ENCODE results near the gene TAS2R38. TPM values are rescaled to one million over a fixed set of nuclear protein-coding genes. Genes with fewer than 3 reads are reported as not detected.

TAS2R38 gene
- total RNA-seq, 1 donor from 2014 or later, result not detected

- Histone ChIP-seq H3K27ac (no peak overlapping the region), H3K9me3 (no peaks in the 10 kb centered on the region), H3K27me3 (no peaks in the 10 kb centered on the region), H3K4me3 (peak overlapping the region in 1 of 2 donors; percentile 49), H3K4me1 (no peaks in the 10 kb centered on the region), H3K36me3 (no peaks in the 10 kb centered on the region)
- TF ChIP-seq, protein P1, sequence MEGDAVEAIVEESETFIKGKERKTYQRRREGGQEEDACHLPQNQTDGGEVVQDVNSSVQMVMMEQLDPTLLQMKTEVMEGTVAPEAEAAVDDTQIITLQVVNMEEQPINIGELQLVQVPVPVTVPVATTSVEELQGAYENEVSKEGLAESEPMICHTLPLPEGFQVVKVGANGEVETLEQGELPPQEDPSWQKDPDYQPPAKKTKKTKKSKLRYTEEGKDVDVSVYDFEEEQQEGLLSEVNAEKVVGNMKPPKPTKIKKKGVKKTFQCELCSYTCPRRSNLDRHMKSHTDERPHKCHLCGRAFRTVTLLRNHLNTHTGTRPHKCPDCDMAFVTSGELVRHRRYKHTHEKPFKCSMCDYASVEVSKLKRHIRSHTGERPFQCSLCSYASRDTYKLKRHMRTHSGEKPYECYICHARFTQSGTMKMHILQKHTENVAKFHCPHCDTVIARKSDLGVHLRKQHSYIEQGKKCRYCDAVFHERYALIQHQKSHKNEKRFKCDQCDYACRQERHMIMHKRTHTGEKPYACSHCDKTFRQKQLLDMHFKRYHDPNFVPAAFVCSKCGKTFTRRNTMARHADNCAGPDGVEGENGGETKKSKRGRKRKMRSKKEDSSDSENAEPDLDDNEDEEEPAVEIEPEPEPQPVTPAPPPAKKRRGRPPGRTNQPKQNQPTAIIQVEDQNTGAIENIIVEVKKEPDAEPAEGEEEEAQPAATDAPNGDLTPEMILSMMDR (IDR thresholded peaks at IDR 0.05), result no peak
- intact Hi-C loops (cut with DNase I), result loop anchor here (1.0 to 10.0 kb wide), 2 partner anchors 118 to 212 kb away; no protein-coding TSS in a partner anchor
- DNase-seq (ENCODE audit: low spot score in 2 of 2), result no peak
Measured at GRCh38 chr7:141976524-141977245, 3.1 kb upstream of the TAS2R38 start.

GRCh38 chr7:141975806-141976523, 2.4 kb upstream of the TAS2R38 start:
- Histone ChIP-seq H3K4me3 (peak overlapping the region; percentile 6 to 49), H3K36me3 (no peaks in the 10 kb centered on the region), H3K27me3 (no peaks in the 10 kb centered on the region), H3K9me3 (no peaks in the 10 kb centered on the region), H3K4me1 (no peaks in the 10 kb centered on the region), H3K27ac (no peak overlapping the region)
- intact Hi-C loops (cut with DNase I), result loop anchor here (1.0 to 10.0 kb wide), 2 partner anchors 119 to 212 kb away; no protein-coding TSS in a partner anchor
- TF ChIP-seq, protein P1 (IDR thresholded peaks at IDR 0.05), result peak; percentile 58 to 92 (median 78)
- peak in 1 of 2 donors; percentile 75 for DNase-seq (ENCODE audit: low spot score in 2 of 2)

GRCh38 chr7:141974831-141975230, 1.3 kb upstream of the TAS2R38 start:
- H3K36me3 ChIP-seq, result no peaks in the 10 kb centered on the region
- TF ChIP-seq, protein P1 (IDR thresholded peaks at IDR 0.05), result peak; percentile 8 to 27 (median 25)
- no peaks in the 10 kb centered on the region for H3K9me3 ChIP-seq
- no peak overlapping the region for H3K27ac ChIP-seq
- intact Hi-C loops (cut with DNase I), result loop anchor here (10.0 kb wide), 1 partner anchor 120 kb away; no protein-coding TSS in a partner anchor
- DNase-seq (ENCODE audit: low spot score in 2 of 2), result no peak
- H3K27me3 ChIP-seq, result no peaks in the 10 kb centered on the region
- H3K4me1 ChIP-seq, result no peaks in the 10 kb centered on the region
- H3K4me3 ChIP-seq, result no peak overlapping the region

GRCh38 chr7:141960687-141961422, 12.7 kb downstream of the TAS2R38 start:
- TF ChIP-seq, protein P1 (IDR thresholded peaks at IDR 0.05), result no peak
- intact Hi-C loops (cut with DNase I), result no loop called here
- no peak overlapping the region for H3K27ac ChIP-seq

DNA sequence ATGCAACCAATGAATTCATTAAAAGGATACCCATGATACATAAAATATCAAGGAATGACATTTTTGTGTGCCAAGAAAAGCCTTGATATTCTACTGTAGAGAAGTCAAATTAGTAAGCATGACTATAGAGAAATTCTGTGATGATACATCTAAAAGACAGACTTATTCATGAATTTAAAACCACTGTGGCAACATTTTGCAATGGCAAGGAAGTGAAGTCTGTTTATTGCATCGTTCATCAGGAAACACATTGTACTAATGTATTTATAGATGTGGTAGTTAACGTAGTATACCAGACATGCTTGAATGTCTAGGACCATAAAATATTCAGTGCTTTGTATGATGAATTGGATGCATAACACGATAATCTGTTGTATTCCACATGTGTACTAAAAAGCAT, 17.5 kb downstream of the TAS2R38 start:
- intact Hi-C loops (cut with DNase I), result no loop called here
- Histone ChIP-seq H3K4me1 (no peaks in the 10 kb centered on the region), H3K4me3 (no peak overlapping the region), H3K36me3 (no peaks in the 10 kb centered on the region), H3K9me3 (no peaks in the 10 kb centered on the region), H3K27me3 (no peaks in the 10 kb centered on the region), H3K27ac (no peak overlapping the region)
- DNase-seq (ENCODE audit: low spot score in 2 of 2), result no peak
- TF ChIP-seq, protein P1 (IDR thresholded peaks at IDR 0.05), result no peak

More at GRCh38 chr7:141960687-141961422, 12.7 kb downstream of the TAS2R38 start:
- no peaks in the 10 kb centered on the region for H3K9me3 ChIP-seq
- no peak for DNase-seq (ENCODE audit: low spot score in 2 of 2)
- H3K27me3 ChIP-seq, result no peaks in the 10 kb centered on the region
- no peak overlapping the region for H3K4me3 ChIP-seq
- H3K4me1 ChIP-seq, result no peaks in the 10 kb centered on the region
- no peaks in the 10 kb centered on the region for H3K36me3 ChIP-seq

All from ascending aorta (tissue), 2 donors.